Tracheal epithelial cell (primary cell): Measurements from ENCODE around the gene PPP1R15A. TPM values are rescaled to one million over a fixed set of nuclear protein-coding genes. Genes with fewer than 3 reads are reported as not detected.

ENCODE experiments used
- total RNA-seq: library from RNA; depleted of rRNA; stranded (reverse); fragments of >200 nt; gene quantifications from 2 replicates; pipeline ENCODE4 v1.2.1, GENCODE V29; 2014

PPP1R15A gene
- 59.9 and 106 TPM in 2 replicates for total RNA-seq

DNA sequence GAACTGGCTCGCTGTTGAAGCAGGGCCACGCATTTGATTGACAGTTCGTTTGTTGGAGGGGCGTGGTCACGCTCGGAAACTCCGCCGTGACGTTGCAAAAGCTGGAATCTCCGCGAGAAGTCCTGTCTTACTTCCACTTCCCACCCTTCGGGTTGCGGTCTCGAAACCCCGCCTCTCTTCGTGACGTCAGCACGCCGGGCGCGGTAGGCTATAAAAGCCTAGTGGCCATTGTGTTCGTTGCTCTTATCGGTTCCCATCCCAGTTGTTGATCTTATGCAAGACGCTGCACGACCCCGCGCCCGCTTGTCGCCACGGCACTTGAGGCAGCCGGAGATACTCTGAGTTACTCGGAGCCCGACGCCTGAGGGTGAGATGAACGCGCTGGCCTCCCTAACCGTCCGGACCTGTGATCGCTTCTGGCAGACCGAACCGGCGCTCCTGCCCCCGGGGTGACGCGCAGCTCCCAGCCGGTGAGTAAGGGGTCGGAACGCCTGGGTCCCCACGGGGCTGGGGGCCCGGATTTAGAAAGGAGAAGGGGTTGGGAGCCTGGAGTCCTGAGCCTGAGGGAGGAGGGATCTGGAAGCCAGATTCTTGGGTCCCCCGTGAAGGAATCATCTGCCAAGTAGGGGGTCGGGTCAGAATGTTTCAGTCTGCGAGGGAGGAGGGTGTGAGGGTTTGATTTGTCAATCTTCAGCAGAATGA is at the start of gene PPP1R15A:
TSS of gene PPP1R15A (plus strand) at position 240 of the 702 bp plus-strand sequence. CDS start 813 bp downstream, outside the sequence.

DNA sequence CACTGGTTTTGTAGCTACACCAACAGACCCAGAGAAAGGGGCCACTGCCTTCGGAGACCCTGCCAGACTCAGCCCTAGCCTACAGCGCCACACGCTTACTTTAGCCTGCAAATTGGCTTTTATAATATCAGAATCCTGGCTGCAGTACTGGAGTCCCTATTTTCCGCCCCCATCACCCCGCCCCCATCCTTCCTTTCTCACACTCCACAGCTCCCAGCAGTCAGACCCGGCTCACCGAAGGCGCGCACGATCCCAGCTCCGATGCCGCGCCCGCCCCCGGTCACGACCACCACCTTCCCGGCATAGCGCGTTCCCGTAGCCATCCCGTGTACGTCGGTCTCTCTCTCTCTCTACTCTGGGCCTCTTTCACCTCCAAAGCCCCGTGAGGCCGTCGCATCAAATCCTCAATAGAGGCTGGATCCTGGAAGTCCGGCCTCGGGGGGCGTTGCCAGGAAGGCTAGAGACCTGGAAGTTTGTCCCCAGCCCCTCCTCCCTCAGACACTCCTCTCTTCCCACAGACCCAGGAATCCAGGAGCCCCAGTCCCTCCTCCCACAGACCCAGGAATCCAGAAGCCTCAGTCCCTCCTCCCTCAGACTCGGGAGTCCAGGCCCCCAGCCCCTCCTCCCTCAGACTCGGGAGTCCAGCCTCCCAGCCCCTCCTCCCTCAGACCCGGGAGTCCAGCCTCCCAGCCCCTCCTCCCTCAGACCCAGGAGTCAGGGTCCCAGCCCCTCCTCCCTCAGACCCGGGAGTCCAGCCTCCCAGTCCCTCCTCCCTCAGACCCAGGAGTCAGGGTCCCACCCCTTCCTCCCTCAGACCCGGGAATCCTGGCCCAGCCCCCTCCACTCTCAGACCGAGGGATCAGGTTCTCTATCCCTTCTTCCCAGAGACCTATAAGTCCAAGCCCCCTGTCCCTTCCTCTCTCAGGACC is 35.9 kb upstream of the PPP1R15A start, which contains the start of gene HSD17B14:
TSS of gene HSD17B14 (minus strand) at position 403 of the 929 bp plus-strand sequence. CDS start at position 323, 80 bp downstream.

DNA sequence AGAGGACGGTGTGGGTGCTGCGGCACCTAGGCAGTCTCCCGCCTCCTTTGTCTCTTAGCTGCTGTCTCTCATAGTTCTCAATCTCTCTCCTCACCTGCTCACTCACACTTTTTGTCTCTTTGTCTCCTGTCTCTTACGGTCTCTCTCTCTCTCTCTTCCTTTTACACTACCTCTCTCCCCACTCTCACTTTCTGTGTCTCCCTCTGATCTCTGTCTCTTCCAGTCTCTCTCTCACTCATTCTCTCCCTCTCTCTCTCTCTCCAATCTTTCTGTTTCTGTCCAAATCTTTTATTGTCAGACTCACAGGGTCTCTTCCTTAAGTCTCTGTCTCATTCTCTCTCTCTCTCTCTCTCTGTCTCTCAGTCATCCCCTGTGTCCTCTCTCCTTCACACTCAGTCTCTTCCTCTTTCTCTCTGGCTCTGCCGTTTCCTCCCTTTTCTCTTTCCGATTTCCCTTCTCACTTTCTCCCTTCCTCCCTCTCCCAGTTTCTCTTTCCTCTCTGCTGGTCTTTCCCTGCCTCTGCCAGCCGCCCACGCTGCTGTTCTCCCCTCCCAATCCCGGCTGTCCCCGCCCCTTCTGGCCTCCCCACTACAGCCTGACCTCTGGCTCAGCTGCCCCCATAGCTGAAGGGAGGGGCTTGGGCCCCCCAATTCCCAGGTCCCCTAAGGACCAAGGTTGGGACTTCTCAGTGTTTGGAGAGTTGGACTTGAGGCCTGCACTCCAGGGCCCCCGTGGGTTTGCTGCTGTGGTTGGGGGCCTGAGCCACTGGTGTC is 3.9 kb upstream of the PPP1R15A start, which contains the start of gene PLEKHA4:
TSS of gene PLEKHA4 (minus strand) at position 504 of the 773 bp plus-strand sequence. CDS start 997 bp downstream, outside the sequence.

DNA sequence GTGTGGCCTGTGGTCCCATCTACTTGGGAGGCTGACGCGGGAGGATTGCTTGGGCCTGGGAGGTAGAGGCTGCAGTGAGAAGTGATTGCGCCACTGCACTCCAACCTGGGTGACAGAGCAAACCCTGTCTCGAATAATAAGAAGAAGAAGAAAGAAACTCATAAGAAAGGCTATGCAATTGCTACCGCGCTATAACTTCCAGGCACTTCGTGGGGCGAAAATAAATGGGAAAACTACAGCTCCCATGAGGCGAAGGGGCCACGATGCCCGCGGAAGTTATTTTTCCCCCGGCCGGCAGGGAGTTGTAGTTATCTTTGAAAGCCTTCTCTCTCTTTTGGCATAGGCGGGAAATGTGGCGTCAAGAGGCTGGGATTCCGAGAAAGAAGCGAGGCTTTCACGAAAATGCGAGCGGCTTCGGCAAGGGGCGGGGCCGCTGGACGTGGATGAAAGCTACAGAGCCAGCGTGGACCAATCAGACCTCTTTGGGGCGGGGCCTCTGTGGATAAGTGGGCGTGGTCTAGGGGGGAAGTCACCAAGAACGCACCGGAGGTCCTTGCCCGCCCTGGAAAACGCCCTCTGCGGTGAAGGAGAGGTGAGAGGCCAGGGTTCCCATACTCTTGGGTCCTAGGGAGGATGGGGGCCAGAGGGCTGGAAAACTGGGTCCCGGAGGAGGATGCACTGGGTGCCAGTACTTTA is 27.7 kb downstream of the PPP1R15A start, which contains the start of gene NUCB1:
TSS of gene NUCB1 (plus strand) at position 532 of the 696 bp plus-strand sequence. CDS start 485 bp downstream, outside the sequence.

Other genes with a start within 250 kb of the PPP1R15A start
- 2.6 and 4.6 TPM in 2 replicates for gene DBP, start 235.0 kb upstream of the PPP1R15A start, total RNA-seq
- 1.5 and 3.1 TPM in 2 replicates for gene CA11, start 226.2 kb upstream of the PPP1R15A start, total RNA-seq
- 0.24 and 0.43 TPM in 2 replicates for gene NTN5, start 199.4 kb upstream of the PPP1R15A start, total RNA-seq
- 6.0 and 7.7 TPM in 2 replicates for gene FUT2, start 176.4 kb upstream of the PPP1R15A start, total RNA-seq
- gene MAMSTR, start 152.7 kb upstream of the PPP1R15A start, total RNA-seq = 0.48 TPM in 1 of 2 replicates, not detected in the other
- 2.9 and 3.2 TPM in 2 replicates for gene RASIP1, start 131.8 kb upstream of the PPP1R15A start, total RNA-seq
- not detected in 2 replicates for gene IZUMO1, start 125.5 kb upstream of the PPP1R15A start, total RNA-seq
- gene FUT1, start 119.8 kb upstream of the PPP1R15A start, total RNA-seq = 11.9 and 14.9 TPM in 2 replicates
- not detected in 2 replicates for gene FGF21, start 116.9 kb upstream of the PPP1R15A start, total RNA-seq
- gene BCAT2, start 61.4 kb upstream of the PPP1R15A start, total RNA-seq = 35.2 and 37.8 TPM in 2 replicates
- 0.64 and 1.9 TPM in 2 replicates for gene HSD17B14, start 35.9 kb upstream of the PPP1R15A start, total RNA-seq
- 3.8 and 5.5 TPM in 2 replicates for gene PLEKHA4, start 3.8 kb upstream of the PPP1R15A start, total RNA-seq
- 0.21 and 0.24 TPM in 2 replicates for gene TULP2, start 26.3 kb downstream of the PPP1R15A start, total RNA-seq
- 90.8 and 93.4 TPM in 2 replicates for gene NUCB1, start 27.9 kb downstream of the PPP1R15A start, total RNA-seq
- gene DHDH, start 61.3 kb downstream of the PPP1R15A start, total RNA-seq = 6.4 and 8.4 TPM in 2 replicates
- 35.0 and 104 TPM in 2 replicates for gene BAX, start 82.5 kb downstream of the PPP1R15A start, total RNA-seq
- gene FTL, start 92.9 kb downstream of the PPP1R15A start, total RNA-seq = 3,392 and 8,392 TPM in 2 replicates
- gene GYS1, start 120.9 kb downstream of the PPP1R15A start, total RNA-seq = 22.8 and 61.9 TPM in 2 replicates
- gene RUVBL2, start 121.5 kb downstream of the PPP1R15A start, total RNA-seq = 159 and 276 TPM in 2 replicates
- 1.9 TPM in 1 of 2 replicates, not detected in the other for gene LHB, start 144.7 kb downstream of the PPP1R15A start, total RNA-seq
- not detected in 2 replicates for gene CGB3, start 151.9 kb downstream of the PPP1R15A start, total RNA-seq
- gene CGB2, start 159.5 kb downstream of the PPP1R15A start, total RNA-seq = 1.9 TPM in 1 of 2 replicates, not detected in the other
- gene CGB1, start 164.5 kb downstream of the PPP1R15A start, total RNA-seq = not detected in 2 replicates
- gene CGB5, start 171.4 kb downstream of the PPP1R15A start, total RNA-seq = 0.24 TPM in 1 of 2 replicates, not detected in the other
- gene CGB8, start 176.7 kb downstream of the PPP1R15A start, total RNA-seq = 0.48 TPM in 1 of 2 replicates, not detected in the other
- gene CGB7, start 185.3 kb downstream of the PPP1R15A start, total RNA-seq = 0.85 and 0.96 TPM in 2 replicates
- gene NTF4, start 192.4 kb downstream of the PPP1R15A start, total RNA-seq = 3.4 and 8.0 TPM in 2 replicates
- under 0.01 TPM in 1 of 2 replicates, not detected in the other for gene KCNA7, start 200.3 kb downstream of the PPP1R15A start, total RNA-seq
- gene SNRNP70, start 213.0 kb downstream of the PPP1R15A start, total RNA-seq = 79.5 and 91.6 TPM in 2 replicates
- gene LIN7B, start 241.9 kb downstream of the PPP1R15A start, total RNA-seq = 2.6 and 10.1 TPM in 2 replicates
- gene C19orf73, start 246.7 kb downstream of the PPP1R15A start, total RNA-seq = 0.48 and 2.8 TPM in 2 replicates
- 0.85 and 2.9 TPM in 2 replicates for gene PPFIA3, start 247.1 kb downstream of the PPP1R15A start, total RNA-seq